Coronary artery (tissue), 2 donors: ENCODE measurements around the gene IL31RA.

Experiments
- DNase-seq: peaks from one replicate; pipeline ENCODE4 v3.0.0-alpha.2; 2017; ENCODE audit warnings: low spot score
- H3K27ac ChIP-seq, 2 donors: fragments of 200-600 bp; sonication (generic); one replicate each; pipeline ENCODE4 v1.5.1; 2016 to 2019
- H3K4me3 ChIP-seq: fragments of 200-600 bp; sonication (generic); 2 replicates; pipeline ENCODE4 v1.5.1; 2016; ENCODE audit warnings: mild to moderate bottlenecking, moderate library complexity
- TF ChIP-seq, protein P1 (sequence below): fragments of 200-600 bp; sonication (generic); IDR thresholded peaks from one replicate; pipeline ENCODE4 v1.5.1; 2019; ENCODE audit warnings: antibody characterized with exemption

The IL31RA gene

DNA sequence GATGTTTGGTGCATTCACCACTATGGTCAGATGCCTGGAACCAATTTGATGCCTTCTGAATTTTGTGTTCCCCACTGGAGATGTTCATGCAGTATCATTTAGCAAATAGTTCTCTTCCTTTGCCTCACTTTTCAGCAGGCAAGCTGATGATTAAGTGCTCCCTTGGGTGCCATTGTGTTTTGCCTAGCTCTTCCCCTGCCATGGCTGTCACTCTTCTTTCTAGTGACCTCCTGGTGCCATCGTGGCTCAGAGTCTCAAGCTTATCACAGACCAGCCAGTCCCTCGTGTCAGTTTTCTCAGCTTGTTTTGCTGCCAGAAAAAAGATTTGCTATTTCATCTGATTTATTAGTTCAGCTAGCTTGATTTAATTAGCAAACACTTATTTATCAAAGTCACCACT, 41.3 kb downstream of the IL31RA start:
- Histone ChIP-seq H3K27ac (no peak overlapping the region), H3K4me3 (no peak overlapping the region)
- TF ChIP-seq, protein P1, sequence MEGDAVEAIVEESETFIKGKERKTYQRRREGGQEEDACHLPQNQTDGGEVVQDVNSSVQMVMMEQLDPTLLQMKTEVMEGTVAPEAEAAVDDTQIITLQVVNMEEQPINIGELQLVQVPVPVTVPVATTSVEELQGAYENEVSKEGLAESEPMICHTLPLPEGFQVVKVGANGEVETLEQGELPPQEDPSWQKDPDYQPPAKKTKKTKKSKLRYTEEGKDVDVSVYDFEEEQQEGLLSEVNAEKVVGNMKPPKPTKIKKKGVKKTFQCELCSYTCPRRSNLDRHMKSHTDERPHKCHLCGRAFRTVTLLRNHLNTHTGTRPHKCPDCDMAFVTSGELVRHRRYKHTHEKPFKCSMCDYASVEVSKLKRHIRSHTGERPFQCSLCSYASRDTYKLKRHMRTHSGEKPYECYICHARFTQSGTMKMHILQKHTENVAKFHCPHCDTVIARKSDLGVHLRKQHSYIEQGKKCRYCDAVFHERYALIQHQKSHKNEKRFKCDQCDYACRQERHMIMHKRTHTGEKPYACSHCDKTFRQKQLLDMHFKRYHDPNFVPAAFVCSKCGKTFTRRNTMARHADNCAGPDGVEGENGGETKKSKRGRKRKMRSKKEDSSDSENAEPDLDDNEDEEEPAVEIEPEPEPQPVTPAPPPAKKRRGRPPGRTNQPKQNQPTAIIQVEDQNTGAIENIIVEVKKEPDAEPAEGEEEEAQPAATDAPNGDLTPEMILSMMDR, result no peak
- no peak for DNase-seq

DNA sequence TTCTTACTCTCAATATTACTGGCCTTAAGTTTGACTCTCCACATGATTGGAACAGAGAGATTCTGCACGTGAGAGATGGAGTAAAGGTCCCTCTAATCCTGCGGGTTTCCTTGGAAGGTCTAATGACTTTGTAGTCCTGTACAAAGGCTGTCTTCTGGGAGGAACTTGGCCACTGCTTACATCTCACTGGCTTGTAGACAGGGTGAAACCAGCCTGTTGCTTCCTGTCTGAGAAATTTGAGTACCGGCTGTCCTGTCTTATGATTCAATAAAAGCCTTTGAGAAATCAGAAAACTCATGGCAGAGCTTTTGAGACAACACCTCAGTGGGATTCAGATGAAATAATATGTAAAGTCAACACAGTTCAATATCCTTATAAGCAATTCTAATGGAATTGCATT, 43.0 kb downstream of the IL31RA start:
- no peak overlapping the region for H3K4me3 ChIP-seq
- TF ChIP-seq, protein P1, result no peak
- no peak for DNase-seq
- H3K27ac ChIP-seq, result no peak overlapping the region

GRCh38 chr5:55895346-55895745, 44.2 kb downstream of the IL31RA start:
- no peak for DNase-seq
- H3K27ac ChIP-seq, result no peak overlapping the region
- H3K4me3 ChIP-seq, result no peak overlapping the region
- TF ChIP-seq, protein P1, result no peak

GRCh38 chr5:55896238-55896637, 45.1 kb downstream of the IL31RA start:
- TF ChIP-seq, protein P1, result no peak
- Histone ChIP-seq H3K4me3 (no peak overlapping the region), H3K27ac (no peak overlapping the region)
- DNase-seq, result no peak

DNA sequence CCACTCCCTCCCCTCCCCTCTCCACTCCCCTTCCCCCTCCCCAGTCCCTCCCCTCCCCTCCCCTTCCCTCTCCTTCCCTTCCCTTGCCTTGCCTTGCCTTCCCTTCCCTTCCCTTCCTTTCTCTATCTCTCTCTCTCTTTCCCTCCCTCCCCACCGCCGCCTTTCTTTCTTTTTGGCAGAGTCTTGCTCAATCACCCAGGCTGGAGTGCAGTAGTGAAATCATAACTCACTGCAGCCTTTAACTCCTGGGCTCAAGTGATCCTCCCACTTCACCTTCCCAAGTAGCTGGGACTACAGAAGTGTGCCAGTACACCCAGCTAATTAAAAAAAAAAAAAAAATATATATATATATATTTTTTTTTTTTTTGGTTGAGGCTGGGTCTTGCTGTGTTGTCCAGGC, 45.5 kb downstream of the IL31RA start:
- Histone ChIP-seq H3K27ac (no peak overlapping the region), H3K4me3 (no peak overlapping the region)
- TF ChIP-seq, protein P1, result no peak
- no peak for DNase-seq

- no peak for DNase-seq
- Histone ChIP-seq H3K4me3 (peak overlapping the region; percentile 45), H3K27ac (no peak overlapping the region)
- TF ChIP-seq, protein P1, result no peak
Observed at GRCh38 chr5:55897206-55897894, 46.2 kb downstream of the IL31RA start.

GRCh38 chr5:55897905-55898304, 46.7 kb downstream of the IL31RA start:
- TF ChIP-seq, protein P1, result no peak
- Histone ChIP-seq H3K27ac (no peak overlapping the region), H3K4me3 (peak overlapping the region; percentile 45)
- no peak for DNase-seq
